ENCODE results near the gene TMEM138.
"Not testable (repeated sequence)": the region's sequence is repeated elsewhere in the genome, so short reads cannot be mapped to it uniquely, and the experiment has no call there.

The TMEM138 gene

GRCh38 chr11:61367406-61367805 lies 5.2 kb downstream of the TMEM138 start:
- DNase-seq (ENCODE audit: low spot score), result no peak

GRCh38 chr11:61368646-61369045 lies 6.5 kb downstream of the TMEM138 start:
- DNase-seq (ENCODE audit: low spot score), result no peak

GRCh38 chr11:61369372-61370348 lies 7.5 kb downstream of the TMEM138 start:
- no peak for DNase-seq (ENCODE audit: low spot score)

- no peak for DNase-seq (ENCODE audit: low spot score)
These were observed 8.3 kb downstream of the TMEM138 start for GRCh38 chr11:61370349-61371005.

GRCh38 chr11:61372659-61373420 lies 10.7 kb downstream of the TMEM138 start:
- DNase-seq (ENCODE audit: low spot score), result no peak

GRCh38 chr11:61375761-61376108 lies 13.6 kb downstream of the TMEM138 start:
- DNase-seq (ENCODE audit: low spot score), result no peak

GRCh38 chr11:61377461-61378160 lies 15.4 kb downstream of the TMEM138 start:
- DNase-seq (ENCODE audit: low spot score), result no peak

GRCh38 chr11:61378713-61379313 lies 16.6 kb downstream of the TMEM138 start:
- DNase-seq (ENCODE audit: low spot score), result no peak

- no peak for DNase-seq (ENCODE audit: low spot score)
These were observed 18.7 kb downstream of the TMEM138 start for GRCh38 chr11:61380884-61381283.

GRCh38 chr11:61383859-61384258 lies 21.7 kb downstream of the TMEM138 start:
- DNase-seq (ENCODE audit: low spot score), result not testable (repeated sequence)

GRCh38 chr11:61384271-61385242 lies 22.4 kb downstream of the TMEM138 start:
- no peak for DNase-seq (ENCODE audit: low spot score)

GRCh38 chr11:61390161-61390560 lies 28.0 kb downstream of the TMEM138 start:
- DNase-seq (ENCODE audit: low spot score), result no peak

- peak; percentile 59 for DNase-seq (ENCODE audit: low spot score)
These were observed 30.9 kb downstream of the TMEM138 start for GRCh38 chr11:61392981-61393595.

GRCh38 chr11:61401173-61401572 lies 39.0 kb downstream of the TMEM138 start:
- no peak for DNase-seq (ENCODE audit: low spot score)

- no peak for DNase-seq (ENCODE audit: low spot score)
These were observed 39.4 kb downstream of the TMEM138 start for GRCh38 chr11:61401573-61401972.

GRCh38 chr11:61403658-61404057 lies 41.5 kb downstream of the TMEM138 start:
- no peak for DNase-seq (ENCODE audit: low spot score)

GRCh38 chr11:61404103-61404502 lies 41.9 kb downstream of the TMEM138 start:
- DNase-seq (ENCODE audit: low spot score), result no peak

- no peak for DNase-seq (ENCODE audit: low spot score)
These were observed 42.5 kb downstream of the TMEM138 start for GRCh38 chr11:61404641-61405040.

GRCh38 chr11:61406067-61406466 lies 43.9 kb downstream of the TMEM138 start:
- no peak for DNase-seq (ENCODE audit: low spot score)

All from HuH-7.5 (cell line).